Ishikawa (cell line): ENCODE data around the gene RNF157.

Experiments
- CEBPB ChIP-seq: IDR thresholded peaks from 2 replicates; pipeline ENCODE4 v1.6.1; 2012
- CREB1 ChIP-seq: IDR thresholded peaks from 2 replicates; pipeline ENCODE4 v1.6.1; 2012; ENCODE audit warnings: low read depth
- EGR1 ChIP-seq: IDR thresholded peaks from 2 replicates; pipeline ENCODE4 v1.6.1; 2012
- EP300 ChIP-seq: IDR thresholded peaks from 2 replicates; pipeline ENCODE4 v1.6.1; 2012; ENCODE audit warnings: borderline replicate concordance
- MAX ChIP-seq: IDR thresholded peaks from 2 replicates; pipeline ENCODE4 v1.6.1; 2012
- REST ChIP-seq: IDR thresholded peaks from 2 replicates; pipeline ENCODE4 v1.6.1; 2012; ENCODE audit warnings: low read depth, mild to moderate bottlenecking
- TAF1 ChIP-seq: IDR thresholded peaks from 2 replicates; pipeline ENCODE4 v1.6.1; 2012; ENCODE audit warnings: low read depth, mild to moderate bottlenecking
- TCF12 ChIP-seq: IDR thresholded peaks from 2 replicates; pipeline ENCODE4 v1.6.1; 2012; ENCODE audit warnings: low read depth
- TEAD4 ChIP-seq: IDR thresholded peaks from 2 replicates; pipeline ENCODE4 v1.6.1; 2012
- YY1 ChIP-seq: IDR thresholded peaks from 2 replicates; pipeline ENCODE4 v1.6.1; 2012; ENCODE audit warnings: low read depth

GRCh38 chr17:76280650-76281049 lies 40.4 kb upstream of the RNF157 start:
- no peak for TF ChIP-seq REST
- TF ChIP-seq TCF12: no peak
- no peak for TF ChIP-seq EP300
- no peak for TF ChIP-seq EGR1
- no peak for TF ChIP-seq CEBPB
- no peak for TF ChIP-seq MAX
- no peak for TF ChIP-seq TAF1
- TF ChIP-seq TEAD4: no peak
- no peak for TF ChIP-seq CREB1
- no peak for TF ChIP-seq YY1
